HG02885 (cell line): ENCODE results near the gene MMP12.
A peak's percentile ranks its signal among the peaks of the same experiment; 100 is the strongest.
"Not testable (repeated sequence)": the region's sequence is repeated elsewhere in the genome, so short reads cannot be mapped to it uniquely, and the experiment has no call there.

ENCODE experiments used
- ATAC-seq: cut with Tn5 transposase; IDR thresholded peaks from one replicate; pipeline ENCODE4 v1.9.1; 2021; ENCODE audit warnings: mild to moderate bottlenecking; ENCODE audit not compliant: unreplicated experiment, poor library complexity

The MMP12 gene

DNA sequence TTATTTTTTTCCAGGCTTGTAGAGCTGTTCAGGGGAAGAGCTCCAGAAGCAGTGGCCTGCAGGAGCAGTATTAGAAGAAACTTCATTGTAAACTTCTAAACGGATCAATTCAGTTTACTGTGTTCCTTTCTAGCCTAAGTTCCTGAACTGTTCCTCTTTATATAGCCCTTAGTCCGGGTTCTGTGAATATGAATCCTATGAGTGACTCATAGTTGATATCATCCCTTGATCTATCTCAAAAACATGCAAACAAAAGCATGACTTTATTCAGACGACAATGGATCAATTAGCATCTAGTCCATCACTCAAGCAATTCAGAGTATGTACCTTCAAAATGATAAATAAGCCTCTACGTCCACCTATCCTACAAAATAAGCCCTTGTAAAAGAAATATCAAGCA is at the start of gene MMP12:
Gene MMP12, minus strand, starts transcription at position 131 of the 400 bp plus-strand sequence. Its CDS starts 45 bp downstream, at position 86.
- no peak for ATAC-seq

DNA sequence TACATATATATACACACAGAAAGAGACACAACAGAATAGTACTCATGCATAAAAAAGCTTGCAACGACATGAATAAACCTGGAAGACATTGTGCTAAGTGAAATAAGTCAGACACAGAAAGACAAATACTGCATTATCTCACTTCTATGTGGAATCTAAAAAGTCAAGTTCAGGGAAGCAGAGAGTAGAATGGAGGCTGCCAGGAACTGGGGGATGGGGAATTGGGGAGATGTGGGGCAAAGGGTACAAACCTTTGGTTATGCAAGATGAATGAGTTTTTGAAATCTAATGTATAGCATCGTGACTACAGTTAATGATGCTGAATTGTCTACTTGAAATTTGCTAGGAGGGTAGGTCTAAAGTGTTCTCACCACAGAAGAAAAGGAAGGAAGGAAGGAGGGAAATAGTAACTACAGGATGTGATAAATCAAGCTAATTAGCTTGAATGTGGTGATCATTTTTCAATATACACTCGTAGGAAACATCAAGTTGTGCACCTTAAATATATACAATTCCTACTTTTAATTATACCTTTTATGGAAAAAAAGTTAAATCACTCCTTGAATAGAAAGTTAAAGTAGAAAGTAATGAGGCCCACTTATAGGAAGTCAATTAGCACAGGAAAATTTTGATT is 46.9 kb upstream of the MMP12 start:
- ATAC-seq = no peak

GRCh38 chr11:102920118-102920684 is 45.4 kb upstream of the MMP12 start:
- ATAC-seq = peak; percentile 81

DNA sequence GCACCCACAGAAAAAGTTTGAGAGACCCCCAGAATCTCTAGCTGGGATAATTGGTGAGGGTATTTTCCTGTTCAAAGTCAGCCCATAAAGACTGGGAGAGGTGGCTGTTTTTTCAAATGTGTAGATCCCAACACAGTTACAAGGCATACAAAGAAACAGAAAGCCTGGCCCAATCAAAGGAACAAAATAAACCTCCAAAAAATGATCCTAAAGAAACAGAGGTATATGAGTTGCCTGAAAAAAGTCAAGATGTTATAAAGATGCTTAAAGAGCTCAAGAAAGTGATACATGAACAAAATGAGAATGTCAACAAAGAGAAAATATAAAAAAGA is 40.2 kb upstream of the MMP12 start:
- ATAC-seq = no peak

DNA sequence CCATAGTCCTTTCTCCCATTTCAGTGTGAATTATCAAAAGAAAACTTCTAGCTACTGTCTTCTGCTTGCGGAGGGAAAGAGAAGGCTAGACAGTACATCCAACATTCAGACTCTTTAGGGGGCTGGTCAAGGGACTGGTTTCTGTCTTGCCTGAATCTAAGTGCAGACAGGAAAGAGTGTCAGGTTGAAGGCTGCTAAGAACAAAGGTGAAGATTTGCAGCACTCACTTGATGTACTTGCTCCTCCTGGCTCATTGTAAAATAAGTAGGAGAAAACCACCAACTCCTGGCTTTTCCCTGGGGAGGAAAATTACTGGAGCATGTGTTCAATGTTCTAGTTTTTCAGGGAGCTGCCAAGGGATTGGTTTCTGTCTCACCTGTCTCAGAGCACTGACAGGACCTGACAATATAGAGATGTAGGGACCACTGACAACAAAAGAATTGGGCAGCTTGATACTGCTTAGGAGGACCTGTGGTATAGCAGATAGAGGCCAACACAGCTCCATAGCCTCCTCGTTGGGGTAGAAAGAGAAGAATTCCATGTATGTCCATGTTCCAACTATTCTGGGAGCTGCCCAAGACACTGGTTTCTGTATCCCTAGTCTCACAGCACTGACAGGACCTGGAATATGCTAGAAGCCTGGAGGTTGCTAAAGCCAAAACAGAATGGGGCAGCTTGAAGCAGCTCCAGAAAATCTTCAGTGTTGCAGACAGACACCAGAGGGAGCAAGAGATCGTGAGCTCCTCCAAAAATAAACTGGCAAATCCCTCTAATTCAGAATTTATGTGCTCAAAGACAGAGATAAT is 39.7 kb upstream of the MMP12 start:
- ATAC-seq = no peak

DNA sequence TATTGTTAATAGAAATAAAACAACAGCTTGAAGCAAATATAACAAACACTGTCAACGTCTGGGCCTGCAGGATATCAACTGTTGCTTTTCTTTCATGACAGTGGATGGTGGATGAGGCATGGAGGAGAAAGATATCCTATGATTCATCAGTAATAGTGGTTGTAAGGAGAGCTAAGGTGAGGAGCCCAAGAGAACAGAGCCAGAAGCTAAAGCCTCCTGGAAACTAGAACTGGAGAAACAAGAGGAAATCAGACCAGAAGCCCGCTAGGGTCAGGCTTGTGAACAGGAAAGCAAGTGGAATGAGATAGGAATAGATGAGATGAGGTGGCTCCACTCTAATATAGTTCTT is 37.7 kb upstream of the MMP12 start:
- no peak for ATAC-seq

- ATAC-seq = no peak
Observed at GRCh38 chr11:102911758-102912481, 37.1 kb upstream of the MMP12 start.

GRCh38 chr11:102905848-102906247 is 31.1 kb upstream of the MMP12 start:
- ATAC-seq = not testable (repeated sequence)

DNA sequence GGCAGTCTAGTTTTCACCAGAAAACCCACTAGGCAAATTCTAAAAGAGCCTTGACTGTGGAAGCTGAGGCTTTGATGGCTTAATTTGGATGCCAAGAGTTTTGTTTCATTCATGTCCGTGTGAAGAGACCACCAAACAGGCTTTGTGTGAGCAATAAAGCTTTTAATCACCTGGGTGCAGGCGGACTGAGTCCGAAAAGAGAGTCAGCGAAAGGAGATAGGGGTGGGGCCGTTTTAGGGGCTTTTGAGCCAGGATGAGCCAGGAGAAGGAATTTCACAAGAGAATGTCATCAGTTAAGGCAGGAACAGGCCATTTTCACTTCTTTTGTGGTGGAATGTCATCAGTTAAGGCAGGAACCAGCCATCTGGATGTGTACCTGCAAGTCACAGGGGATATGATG is 29.1 kb upstream of the MMP12 start:
- ATAC-seq = not testable (repeated sequence)

- no peak for ATAC-seq
Observed at GRCh38 chr11:102900346-102900745, 25.6 kb upstream of the MMP12 start.

DNA sequence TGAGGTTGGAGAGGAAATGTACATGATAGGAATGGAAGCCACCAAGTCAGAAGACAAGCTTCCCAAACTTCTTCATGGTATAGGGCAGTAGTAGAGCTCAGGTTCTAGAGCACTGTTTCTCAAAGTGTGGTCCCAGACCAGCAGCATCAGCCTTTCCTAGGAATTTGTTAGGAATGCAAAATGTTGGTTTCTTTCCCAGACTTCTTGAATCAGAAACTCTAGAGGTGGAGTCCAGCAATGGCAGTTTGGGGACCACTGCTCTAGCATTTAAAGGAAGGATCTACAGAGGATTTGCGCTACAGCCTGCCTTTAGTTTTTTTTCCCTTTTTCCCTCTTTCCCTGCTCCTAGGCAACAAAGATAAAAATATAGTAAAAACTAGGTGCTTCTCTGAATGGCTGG is 17.0 kb upstream of the MMP12 start:
- ATAC-seq = no peak

- no peak for ATAC-seq
Observed at GRCh38 chr11:102886999-102887398, 12.2 kb upstream of the MMP12 start.

GRCh38 chr11:102883141-102883540 is 8.4 kb upstream of the MMP12 start:
- no peak for ATAC-seq

DNA sequence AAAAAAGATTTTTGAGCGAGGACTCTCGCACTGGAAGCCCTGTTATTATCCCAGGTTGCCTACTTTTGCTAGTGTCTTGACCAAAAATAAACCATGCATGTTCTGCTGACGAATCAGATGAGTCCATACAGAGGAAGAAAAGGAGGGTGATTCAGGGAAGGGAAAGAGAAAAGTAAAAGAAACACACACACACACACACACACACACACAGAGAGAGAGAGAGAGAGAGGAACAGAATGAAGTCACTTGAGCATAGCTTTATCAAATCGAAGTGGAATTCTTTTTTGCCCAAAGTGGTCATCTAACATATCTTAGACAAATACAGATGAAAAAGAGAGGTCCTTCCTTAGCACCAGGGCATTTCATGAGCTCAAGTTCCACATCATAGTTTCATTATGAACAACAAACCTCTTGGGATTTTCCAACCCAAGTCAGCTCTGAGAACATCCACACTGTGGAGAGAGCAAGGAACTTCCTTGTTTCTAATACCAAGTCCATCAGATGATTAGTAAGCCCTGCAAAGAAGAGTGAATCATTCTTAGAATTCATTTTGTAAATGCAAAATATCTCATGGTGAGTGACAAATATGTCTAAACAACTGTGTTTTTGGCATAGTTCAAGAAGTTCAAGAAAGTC is 7.7 kb upstream of the MMP12 start:
- peak; percentile 82 for ATAC-seq

DNA sequence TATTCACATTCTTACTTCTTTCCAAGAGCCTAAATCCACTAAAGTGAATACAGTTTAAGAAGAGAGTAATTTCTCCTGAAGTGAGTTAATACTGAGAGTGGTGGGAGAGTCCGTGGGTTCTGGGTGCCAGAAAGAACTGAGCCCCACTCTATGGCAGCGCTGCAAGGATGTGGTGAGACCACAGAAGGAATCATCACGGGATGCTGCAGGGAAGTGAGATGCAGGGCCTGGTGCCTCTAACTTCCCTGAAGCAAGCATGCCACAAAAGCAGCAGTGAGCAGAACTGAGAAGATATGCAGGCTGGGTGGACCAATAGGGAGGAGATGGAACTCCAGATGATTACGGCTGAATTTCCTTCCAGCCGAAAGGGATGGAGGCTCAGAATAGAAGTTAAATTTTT is 5.0 kb upstream of the MMP12 start:
- no peak for ATAC-seq

DNA sequence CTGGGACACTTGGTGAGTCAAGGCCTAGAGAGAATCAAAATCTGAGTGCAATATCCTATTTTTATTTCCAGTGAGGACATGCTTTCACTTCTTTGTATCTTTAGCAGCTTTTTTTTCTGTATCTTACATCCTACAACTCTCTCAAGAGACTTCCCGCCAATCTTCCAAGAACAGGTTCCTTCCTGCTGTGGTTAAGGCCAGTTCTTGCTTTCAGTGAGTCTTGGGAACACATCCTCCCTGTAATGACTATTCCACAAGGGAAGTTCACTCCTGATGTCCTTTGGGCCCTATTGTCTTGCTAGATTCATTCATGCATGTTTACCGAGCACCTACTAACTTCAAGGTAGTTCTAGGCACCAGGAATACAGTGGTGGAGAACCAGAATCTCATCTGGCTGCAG is 3.8 kb upstream of the MMP12 start:
- no peak for ATAC-seq

DNA sequence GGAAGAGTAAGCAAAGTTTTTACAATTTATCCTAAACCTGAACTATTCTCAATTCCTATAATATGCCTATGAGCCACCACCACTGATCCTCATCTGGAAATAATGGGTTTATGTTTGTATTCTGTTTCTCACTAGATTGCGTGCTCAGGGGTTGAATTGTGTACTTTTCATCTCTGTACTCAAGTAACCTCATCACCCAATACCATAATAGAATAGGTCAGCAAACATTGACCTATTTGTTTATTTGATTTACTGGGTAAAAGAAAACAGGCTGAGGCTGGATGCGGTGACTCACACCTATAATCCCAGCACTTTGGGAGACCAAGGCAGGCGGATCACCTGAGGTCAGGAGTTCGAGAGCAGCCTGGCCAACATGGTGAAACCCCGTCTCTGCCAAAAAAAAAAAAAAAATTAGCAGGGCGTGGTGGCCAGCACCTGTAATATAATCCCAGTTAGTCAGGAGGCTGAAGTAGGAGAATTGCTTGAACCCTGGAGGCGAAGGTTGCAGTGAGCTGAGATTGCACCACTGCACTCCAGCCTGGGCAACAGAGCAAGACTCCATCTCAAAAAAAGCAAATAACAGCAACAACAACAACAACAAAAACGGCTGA is 5.3 kb downstream of the MMP12 start:
- ATAC-seq = not testable (repeated sequence)

- ATAC-seq = no peak
Observed at GRCh38 chr11:102868339-102868738, 6.4 kb downstream of the MMP12 start.

GRCh38 chr11:102864724-102865123 is 10.1 kb downstream of the MMP12 start:
- ATAC-seq = no peak

- no peak for ATAC-seq
Observed at GRCh38 chr11:102853956-102854355, 20.8 kb downstream of the MMP12 start.
